GM21526 (cell line): ENCODE results near the gene NOD2.

Experiments used
- ATAC-seq: cut with Tn5 transposase; IDR thresholded peaks from one replicate; pipeline ENCODE4 v1.9.1; 2021; ENCODE audit warnings: moderate library complexity; ENCODE audit not compliant: unreplicated experiment, low FRiP score

The NOD2 gene

DNA sequence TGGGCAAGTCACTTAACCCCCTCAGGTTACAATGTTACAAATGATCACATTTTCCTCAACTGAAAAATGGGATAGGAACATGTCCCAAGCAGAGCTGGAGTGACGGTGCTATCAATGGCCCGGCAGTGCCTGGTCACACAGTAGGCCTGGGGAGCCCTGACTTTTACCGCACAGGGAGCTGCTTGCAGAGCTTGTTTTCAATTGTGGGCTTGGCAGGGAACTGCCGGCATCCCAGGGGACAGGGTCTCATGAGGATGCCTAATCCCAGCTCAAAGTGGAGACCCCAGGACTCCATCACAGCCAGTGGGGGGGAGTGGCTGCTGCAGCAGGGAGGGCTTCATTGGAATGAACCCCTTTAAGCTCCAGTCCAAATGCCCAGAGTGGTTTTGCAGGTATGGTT lies 23.7 kb upstream of the NOD2 start:
- ATAC-seq = no peak

DNA sequence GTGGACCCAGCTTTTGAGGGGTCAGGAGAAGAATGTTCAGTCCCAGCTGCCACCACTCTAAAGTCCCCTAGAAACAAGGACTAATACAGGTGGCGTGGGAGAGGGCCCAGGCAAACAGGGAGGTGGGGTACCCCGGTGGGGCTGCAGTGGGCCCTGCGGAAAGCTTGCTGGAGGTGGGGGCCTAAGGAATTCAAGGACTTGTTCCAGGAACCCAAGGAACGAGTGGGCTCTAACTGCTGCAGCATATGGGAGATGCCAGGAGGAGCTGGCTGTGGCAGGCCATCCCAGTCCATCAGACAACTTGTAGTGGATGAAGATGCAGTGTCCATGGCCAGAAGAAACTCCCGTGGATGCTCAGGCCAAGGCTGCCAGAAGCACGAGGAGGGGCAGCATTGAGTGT lies 22.9 kb upstream of the NOD2 start:
- no peak for ATAC-seq

- no peak for ATAC-seq
Measured at GRCh38 chr16:50671644-50672260, 21.7 kb upstream of the NOD2 start.

GRCh38 chr16:50673496-50674275 lies 19.7 kb upstream of the NOD2 start:
- ATAC-seq = no peak

DNA sequence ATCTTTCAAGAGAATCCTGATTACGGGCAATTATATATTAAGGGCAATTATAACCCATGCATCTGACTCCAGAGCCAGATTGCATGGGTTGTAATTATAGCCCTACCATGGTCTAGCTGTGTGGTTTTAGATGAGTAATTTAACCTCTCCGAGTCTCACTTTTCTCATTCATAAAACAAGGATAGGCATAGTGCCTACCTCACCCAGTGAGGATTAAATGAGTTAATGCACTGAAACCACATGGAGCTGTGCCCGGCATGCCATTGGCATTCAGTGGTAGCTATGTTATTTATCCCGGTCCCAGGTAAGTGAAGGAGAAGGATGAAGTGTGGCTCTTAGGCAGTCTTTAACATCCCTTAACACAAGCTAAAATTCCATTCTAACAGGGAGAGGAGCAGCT lies 18.6 kb upstream of the NOD2 start:
- ATAC-seq = no peak

- no peak for ATAC-seq
Measured at GRCh38 chr16:50675686-50676610, 17.5 kb upstream of the NOD2 start.

- no peak for ATAC-seq
Measured at GRCh38 chr16:50676684-50677225, 16.7 kb upstream of the NOD2 start.

GRCh38 chr16:50677351-50677750 lies 16.1 kb upstream of the NOD2 start:
- no peak for ATAC-seq

GRCh38 chr16:50678531-50678930 lies 14.9 kb upstream of the NOD2 start:
- no peak for ATAC-seq

DNA sequence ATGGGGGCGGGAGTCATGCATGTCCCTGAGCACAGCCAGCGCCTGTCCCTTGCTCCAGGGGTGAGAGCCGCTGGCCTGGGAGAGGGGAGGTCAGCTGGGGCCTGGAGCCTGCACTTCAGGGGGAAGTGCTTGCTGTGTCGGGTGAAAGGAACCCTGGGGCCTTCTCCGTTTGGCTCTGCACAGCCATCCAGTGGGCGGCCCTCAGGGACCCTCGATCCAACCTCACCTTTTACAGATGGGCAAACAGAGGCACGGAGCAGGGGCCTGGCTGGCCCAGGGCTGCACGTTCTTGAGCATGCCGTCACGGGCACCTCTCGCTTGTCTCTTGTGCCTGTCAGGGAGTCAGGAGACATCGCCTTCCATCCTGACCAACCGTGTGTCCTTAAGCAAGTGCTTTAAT lies 14.1 kb upstream of the NOD2 start:
- no peak for ATAC-seq

DNA sequence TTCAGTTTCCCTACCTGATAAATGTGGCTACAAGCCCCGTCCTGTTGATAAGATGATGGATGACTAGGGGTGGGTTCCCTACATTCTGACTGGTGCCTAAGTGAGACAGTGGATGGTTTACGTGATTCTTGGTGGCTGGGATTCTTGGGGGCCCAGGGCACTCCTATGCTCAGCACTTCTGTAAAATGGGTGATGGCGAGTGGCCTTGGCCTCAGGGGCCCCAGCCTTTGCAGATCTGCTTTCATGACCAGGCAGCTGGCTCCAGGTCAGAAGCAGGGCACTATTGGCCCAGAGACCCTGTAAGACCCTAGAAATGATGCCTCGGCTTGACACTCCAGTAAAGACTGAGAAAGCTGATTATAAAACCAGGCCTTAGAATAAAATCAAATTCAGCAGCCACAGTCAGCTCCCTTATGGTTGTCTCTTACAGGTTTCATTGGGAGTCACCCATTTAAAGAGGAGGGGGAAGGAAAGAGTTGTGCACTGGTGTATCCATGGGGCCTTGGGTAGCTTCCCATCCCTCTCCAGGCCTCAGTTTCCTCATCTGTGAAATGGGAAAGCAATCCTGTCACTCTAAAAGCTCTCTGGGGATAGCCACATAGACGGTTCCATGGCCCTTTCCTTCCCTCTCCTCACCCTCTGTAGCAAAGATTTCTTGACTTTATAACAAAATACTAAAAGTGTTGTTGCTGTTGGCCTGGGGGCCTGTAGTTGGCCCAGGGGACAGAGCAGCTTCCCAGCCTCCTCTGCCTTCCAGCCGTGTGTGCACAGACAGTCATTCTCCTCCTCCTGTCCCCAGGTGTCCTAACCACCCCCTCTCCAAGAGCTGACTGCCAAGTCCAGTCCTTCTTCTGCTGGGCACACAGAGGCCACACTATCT lies 13.5 kb upstream of the NOD2 start:
- ATAC-seq = no peak

DNA sequence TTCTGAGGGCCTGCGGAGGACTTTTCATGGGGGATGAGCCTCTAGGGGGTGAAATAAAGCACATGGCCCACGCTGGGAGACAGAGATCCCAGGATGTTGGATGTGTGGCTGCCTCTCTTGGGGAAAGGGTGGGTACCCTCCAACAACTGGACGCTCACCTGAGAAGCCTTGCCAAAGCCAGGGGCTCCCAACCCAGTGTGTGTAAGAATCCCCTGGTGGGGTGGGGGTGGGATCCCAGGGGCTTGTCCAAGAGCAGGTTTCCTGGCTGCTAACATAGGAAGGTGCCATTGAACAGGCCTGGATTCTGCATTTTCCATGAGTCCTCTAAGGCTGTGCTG lies 12.9 kb upstream of the NOD2 start:
- no peak for ATAC-seq

DNA sequence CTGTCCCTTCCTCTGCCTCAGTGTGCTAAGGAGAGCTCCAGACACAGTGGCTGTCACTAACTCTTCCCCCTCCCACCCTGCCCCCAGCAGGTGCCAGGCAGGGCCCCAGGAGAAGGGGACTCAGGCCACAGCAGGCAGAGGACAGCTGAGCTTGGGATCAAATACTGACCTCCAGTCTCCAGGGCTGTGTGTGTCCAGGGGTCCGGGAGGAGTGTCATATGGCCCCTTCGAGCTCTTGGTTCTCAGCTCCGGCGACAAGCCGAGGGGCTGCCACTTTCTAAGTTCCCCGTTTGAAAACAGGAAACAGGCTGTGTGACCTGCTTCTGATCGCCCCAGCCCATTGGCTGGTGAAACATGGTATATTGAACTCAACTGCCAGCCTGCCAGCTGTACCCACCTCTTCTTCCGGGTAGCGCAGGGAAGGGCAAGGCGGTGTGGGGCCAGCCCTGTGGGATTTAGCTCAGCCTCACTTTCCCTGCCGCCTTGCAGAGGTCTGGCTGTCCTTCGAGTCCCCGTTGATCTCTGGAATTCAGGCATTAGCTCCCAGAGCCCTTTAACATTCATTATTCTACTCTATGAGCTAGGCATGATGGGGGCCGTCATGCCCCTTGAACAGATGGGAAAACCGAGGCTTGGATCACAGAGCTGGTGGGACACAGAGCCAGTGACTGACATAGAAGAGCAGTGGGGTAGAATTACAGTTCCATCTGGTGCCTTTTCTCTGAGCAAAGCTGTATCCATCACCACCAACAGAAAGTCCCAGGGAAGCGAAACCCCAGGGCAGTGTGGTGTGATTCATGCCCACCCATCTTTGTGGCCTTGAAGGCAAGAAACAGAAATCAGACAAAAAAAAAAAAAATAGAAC lies 12.2 kb upstream of the NOD2 start, which contains the start of gene SNX20:
Gene SNX20, minus strand, starts transcription at position 292 of the 865 bp plus-strand sequence. CDS start 3,786 bp downstream, outside the sequence.
- ATAC-seq = peak; percentile 52

DNA sequence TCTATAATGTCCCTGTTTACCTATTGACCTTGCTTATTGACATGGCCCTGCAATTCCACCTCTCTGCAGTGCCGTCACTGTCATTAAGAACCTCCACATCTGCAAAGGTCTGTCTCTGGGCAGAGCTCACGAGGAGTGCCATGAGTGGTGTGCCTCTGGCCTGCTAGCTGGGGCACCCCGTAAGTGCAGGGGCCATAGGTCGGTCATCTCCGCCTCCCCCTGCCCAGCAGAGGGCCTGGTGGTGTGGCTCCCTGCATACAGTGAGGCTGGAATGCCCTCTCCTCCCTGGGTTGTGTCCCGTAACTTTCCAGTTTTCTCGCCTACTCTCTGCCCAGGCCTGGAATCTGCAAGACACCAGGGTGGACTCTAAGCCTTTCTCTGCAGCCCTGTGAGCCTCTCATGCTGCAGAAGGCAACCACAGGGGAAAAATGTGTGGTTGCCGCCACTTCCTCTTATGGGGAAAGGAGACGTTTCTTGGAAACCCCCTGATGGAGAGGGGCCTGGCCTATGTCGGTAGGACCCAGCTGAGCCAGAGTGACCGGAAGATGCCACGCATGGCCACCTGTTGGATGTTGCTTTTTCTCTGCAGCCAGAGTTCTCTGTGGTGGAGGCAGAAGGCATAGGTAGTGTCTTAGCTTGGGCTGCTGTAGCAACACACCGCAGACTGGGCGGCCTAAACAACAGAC lies 9.6 kb upstream of the NOD2 start:
- ATAC-seq = peak; percentile 47

DNA sequence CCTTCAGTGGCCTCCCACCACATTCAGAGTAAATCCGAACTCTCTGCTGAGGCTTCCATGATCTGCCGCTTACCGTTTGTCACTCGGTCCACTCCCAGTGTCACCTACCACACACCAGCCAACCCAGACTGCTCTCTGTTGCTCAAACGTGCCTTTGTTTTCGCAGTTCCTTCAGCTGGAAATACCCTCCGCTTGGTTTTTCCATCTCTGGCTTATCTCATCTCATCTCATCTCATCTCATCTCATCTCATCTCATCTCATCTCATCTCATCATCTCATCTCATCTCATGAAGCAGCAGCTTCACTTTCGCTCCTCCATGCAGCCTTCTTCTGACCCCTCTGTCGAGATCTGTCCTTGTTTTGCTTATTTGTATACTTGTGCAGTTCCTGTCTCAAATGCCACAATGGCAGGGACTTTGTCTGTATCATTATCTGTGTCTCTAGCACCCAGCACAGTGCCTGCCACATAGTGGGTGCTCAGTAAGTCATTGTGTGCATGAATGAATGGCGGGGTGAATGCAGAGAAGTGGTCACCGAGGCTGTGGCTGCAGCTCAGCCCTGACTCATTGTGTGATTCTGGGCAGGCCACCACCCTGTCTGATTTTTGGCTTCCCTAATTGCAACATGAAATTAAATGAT lies 8.5 kb upstream of the NOD2 start:
- no peak for ATAC-seq

DNA sequence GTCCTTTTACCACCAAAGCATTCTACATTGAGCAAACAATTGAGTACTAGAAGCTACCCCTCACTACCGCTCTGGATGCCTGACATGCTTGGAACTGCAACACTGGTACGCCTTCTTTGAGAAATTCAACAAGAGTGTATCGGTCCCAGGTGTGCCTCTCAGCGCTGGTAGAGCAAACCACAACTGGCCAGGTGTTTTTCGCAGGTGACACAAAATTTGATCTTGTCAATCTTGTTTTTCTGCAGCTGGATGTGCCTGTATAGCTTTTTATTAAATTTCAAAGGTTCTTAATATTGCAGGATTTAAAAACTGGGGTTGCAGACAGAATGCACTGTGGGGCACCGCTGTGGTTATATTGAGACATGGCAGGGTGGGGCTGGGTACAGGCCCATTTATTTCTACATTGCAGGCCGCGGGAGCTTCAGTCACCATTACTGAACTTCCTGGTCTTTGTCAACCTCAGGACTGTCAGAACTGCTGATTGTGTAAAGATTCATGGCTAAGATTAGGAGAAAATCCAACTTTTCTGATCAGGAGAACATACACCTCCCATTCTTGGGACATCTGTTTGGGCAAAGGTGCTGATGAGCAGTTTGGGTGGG lies 7.8 kb upstream of the NOD2 start:
- ATAC-seq = no peak

DNA sequence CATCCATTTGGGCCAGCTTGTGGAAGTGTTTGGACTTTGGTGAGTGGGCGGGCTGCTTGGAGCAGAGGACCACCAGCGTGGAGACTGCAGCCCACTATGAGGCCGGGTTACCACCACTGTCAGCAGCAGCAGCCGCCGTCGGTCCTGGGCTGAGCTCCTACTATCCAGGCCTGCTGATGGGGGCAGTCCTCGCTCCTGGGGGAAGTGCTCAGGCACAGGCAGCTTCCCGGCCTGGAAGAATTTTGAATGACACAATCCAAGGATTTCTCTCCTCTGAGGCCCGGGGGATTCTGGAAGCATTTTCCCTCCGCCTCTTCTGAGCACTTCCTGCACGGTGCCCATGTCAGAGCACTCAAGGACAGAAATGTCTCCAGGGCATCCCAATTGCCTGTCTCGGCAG lies 5.3 kb upstream of the NOD2 start:
- no peak for ATAC-seq

GRCh38 chr16:50688867-50689266 lies 4.5 kb upstream of the NOD2 start:
- no peak for ATAC-seq
